Hepatocyte (in vitro differentiated cells): ENCODE results near the gene TOR4A. TPM values are rescaled to one million over a fixed set of nuclear protein-coding genes. Genes with fewer than 3 reads are reported as not detected.

ENCODE experiments used
- DNase-seq: peaks from one replicate; pipeline ENCODE4 v3.0.0-alpha.2; 2016; ENCODE audit warnings: low spot score
- H2AFZ ChIP-seq: fragments of 200-600 bp; sonication (generic); 2 replicates; pipeline ENCODE4 v1.6.0; 2016; ENCODE audit warnings: antibody characterized with exemption, mild to moderate bottlenecking
- H3K27ac ChIP-seq: fragments of 200-600 bp; sonication (generic); 2 replicates; pipeline ENCODE4 v1.5.1; 2016; ENCODE audit warnings: mild to moderate bottlenecking
- H3K27me3 ChIP-seq: fragments of 200-600 bp; sonication (generic); 2 replicates; pipeline ENCODE4 v1.6.1; 2016
- H3K36me3 ChIP-seq: fragments of 200-600 bp; sonication (generic); replicated peaks from 2 replicates; pipeline ENCODE4 v1.5.1; 2016; ENCODE audit warnings: low read depth; ENCODE audit not compliant: insufficient read depth
- H3K4me1 ChIP-seq: fragments of 200-600 bp; sonication (generic); 2 replicates; pipeline ENCODE4 v1.5.1; 2016; ENCODE audit warnings: mild to moderate bottlenecking, moderate library complexity; ENCODE audit not compliant: insufficient read depth
- H3K4me2 ChIP-seq: fragments of 200-600 bp; sonication (generic); 2 replicates; pipeline ENCODE4 v1.6.0; 2016
- H3K4me3 ChIP-seq: fragments of 200-600 bp; sonication (generic); 2 replicates; pipeline ENCODE4 v1.5.1; 2016; ENCODE audit warnings: mild to moderate bottlenecking
- H3K79me2 ChIP-seq: fragments of 200-600 bp; sonication (generic); 2 replicates; pipeline ENCODE4 v1.6.0; 2017; ENCODE audit warnings: mild to moderate bottlenecking
- H3K9me2 ChIP-seq: fragments of 200-600 bp; sonication (generic); replicated peaks from 2 replicates; pipeline ENCODE4 v1.6.0; 2017; ENCODE audit warnings: mild to moderate bottlenecking; ENCODE audit not compliant: insufficient read depth
- H3K9me3 ChIP-seq: fragments of 200-600 bp; sonication (generic); 2 replicates; pipeline ENCODE4 v1.5.1; 2016; ENCODE audit warnings: low read depth, mild to moderate bottlenecking
- H4K20me1 ChIP-seq: fragments of 200-600 bp; sonication (generic); 2 replicates; pipeline ENCODE4 v1.6.0; 2016; ENCODE audit warnings: mild to moderate bottlenecking; ENCODE audit not compliant: insufficient read depth, poor library complexity, severe bottlenecking
- CTCF ChIP-seq: fragments of 200-600 bp; sonication (generic); IDR thresholded peaks from 2 replicates; pipeline ENCODE4 v1.5.1; 2016; ENCODE audit warnings: antibody characterized with exemption, mild to moderate bottlenecking; ENCODE audit not compliant: poor library complexity
- EZH2 ChIP-seq: fragments of 200-600 bp; sonication (generic); IDR thresholded peaks from 2 replicates; pipeline ENCODE4 v1.6.1; 2016; ENCODE audit warnings: antibody characterized with exemption, mild to moderate bottlenecking, borderline replicate concordance
- EZH2phosphoT487 ChIP-seq: fragments of 200-600 bp; sonication (generic); IDR thresholded peaks from one replicate; pipeline ENCODE4 v1.6.1; 2018; ENCODE audit warnings: antibody characterized with exemption, mild to moderate bottlenecking, low read depth, moderate library complexity; ENCODE audit not compliant: unreplicated experiment, severe bottlenecking
- WGBS: methylation state at CpG from one replicate; pipeline ENCODE4 v1.1.6; 2016; ENCODE audit warnings: low lambda C conversion rate; ENCODE audit errors: missing lambda C conversion rate; 5-methylcytosine and 5-hydroxymethylcytosine counted together
- polyA plus RNA-seq: library from polyadenylated mRNA; unstranded; fragments of >200 nt; fragmentation: Nextera tagmentation; extraction: Ambion mirVana; gene quantifications from 2 replicates; pipeline ENCODE4 v1.2.1, GENCODE V29; 2016
- total RNA-seq: library from RNA; depleted of rRNA; stranded (reverse); fragments of >200 nt; gene quantifications from 2 replicates; pipeline ENCODE4 v1.2.3, GENCODE V29; 2014

TOR4A gene
- total and polyA plus RNA-seq, 2 experiments from 2014 or later = 8.0 to 14.4 TPM

- Histone ChIP-seq H3K4me1 (peaks cover 17% of the 10 kb centered on the region), H3K9me3 (no peaks in the 10 kb centered on the region), H2AFZ (no peak overlapping the region), H3K27me3 (no peaks in the 10 kb centered on the region), H3K4me3 (no peak overlapping the region), H3K9me2 (no peaks in the 10 kb centered on the region), H4K20me1 (no peaks in the 10 kb centered on the region), H3K79me2 (no peaks in the 10 kb centered on the region), H3K27ac (no peak overlapping the region), H3K36me3 (no peaks in the 10 kb centered on the region), H3K4me2 (no peak overlapping the region)
- TF ChIP-seq CTCF (no peak), EZH2phosphoT487 (no peak), EZH2 (no peak)
- no peak for DNase-seq
- WGBS = 91% methylated on average over 16 of the region's 22 CpGs
Measured at GRCh38 chr9:137319739-137320551, 42.4 kb downstream of the TOR4A start.

GRCh38 chr9:137320555-137321384 is 43.2 kb downstream of the TOR4A start:
- no peak for DNase-seq
- 56% methylated on average over 20 of the region's 24 CpGs for WGBS
- Histone ChIP-seq H3K27me3 (no peaks in the 10 kb centered on the region), H3K27ac (no peak overlapping the region), H3K79me2 (no peaks in the 10 kb centered on the region), H3K9me3 (no peaks in the 10 kb centered on the region), H3K9me2 (no peaks in the 10 kb centered on the region), H3K4me1 (peaks cover 9% of the 10 kb centered on the region), H2AFZ (no peak overlapping the region), H3K36me3 (no peaks in the 10 kb centered on the region), H4K20me1 (no peaks in the 10 kb centered on the region), H3K4me3 (no peak overlapping the region), H3K4me2 (no peak overlapping the region)
- no peak for TF ChIP-seq EZH2

- Histone ChIP-seq H4K20me1 (no peaks in the 10 kb centered on the region), H3K27ac (no peak overlapping the region), H2AFZ (no peak overlapping the region), H3K9me2 (no peaks in the 10 kb centered on the region), H3K4me3 (no peak overlapping the region), H3K79me2 (no peaks in the 10 kb centered on the region), H3K4me2 (no peak overlapping the region), H3K9me3 (no peaks in the 10 kb centered on the region), H3K36me3 (no peaks in the 10 kb centered on the region), H3K4me1 (no peaks in the 10 kb centered on the region), H3K27me3 (no peaks in the 10 kb centered on the region)
- 93% methylated on average over 22 of the region's 22 CpGs for WGBS
- TF ChIP-seq EZH2 (no peak), EZH2phosphoT487 (no peak), CTCF (no peak)
- no peak for DNase-seq
Measured at GRCh38 chr9:137321726-137322361, 44.3 kb downstream of the TOR4A start.
